H9 (cell line): ENCODE measurements around the gene MPZL3. TPM values are rescaled to one million over a fixed set of nuclear protein-coding genes. Genes with fewer than 3 reads are reported as not detected.

Experiments
- DNase-seq: peaks from one replicate; pipeline ENCODE4 v3.0.0-alpha.2; 2017
- H2AFZ ChIP-seq: one replicate; pipeline ENCODE4 v1.6.1; 2013; ENCODE audit warnings: mild to moderate bottlenecking, low read length, control low read depth, moderate library complexity
- H2AK5ac ChIP-seq: 2 replicates; pipeline ENCODE4 v1.6.1; 2013; ENCODE audit warnings: low read length, control low read depth, mixed read lengths; ENCODE audit not compliant: insufficient read length
- H2BK120ac ChIP-seq: one replicate; pipeline ENCODE4 v1.6.1; 2013; ENCODE audit warnings: low read depth, mild to moderate bottlenecking, low read length, control low read depth, inconsistent platforms; ENCODE audit not compliant: poor library complexity, severe bottlenecking
- H2BK12ac ChIP-seq: 2 replicates; pipeline ENCODE4 v1.6.1; 2013; ENCODE audit warnings: low read length, control low read depth, mixed read lengths, low read depth; ENCODE audit not compliant: insufficient read length
- H2BK15ac ChIP-seq: 2 replicates; pipeline ENCODE4 v1.6.1; 2013; ENCODE audit warnings: low read depth, low read length, control low read depth
- H2BK20ac ChIP-seq: one replicate; pipeline ENCODE4 v1.6.1; 2013; ENCODE audit warnings: low read depth, mild to moderate bottlenecking, low read length, control low read depth, inconsistent platforms; ENCODE audit not compliant: poor library complexity, severe bottlenecking
- H2BK5ac ChIP-seq: 2 replicates; pipeline ENCODE4 v1.6.1; 2013; ENCODE audit warnings: low read length, control low read depth, mixed read lengths; ENCODE audit not compliant: insufficient read length
- H3K14ac ChIP-seq: 2 replicates; pipeline ENCODE4 v1.6.1; 2013; ENCODE audit warnings: low read length, control low read depth; ENCODE audit not compliant: insufficient read depth
- H3K18ac ChIP-seq: 2 replicates; pipeline ENCODE4 v1.6.1; 2013; ENCODE audit warnings: low read depth, mild to moderate bottlenecking, mixed read lengths, low read length, control low read depth; ENCODE audit not compliant: insufficient read length
- H3K23ac ChIP-seq: 2 replicates; pipeline ENCODE4 v1.6.1; 2013; ENCODE audit warnings: low read length, control low read depth, mixed read lengths, low read depth; ENCODE audit not compliant: insufficient read length
- H3K23me2 ChIP-seq: 2 replicates; pipeline ENCODE4 v1.6.1; 2013; ENCODE audit warnings: low read depth, mild to moderate bottlenecking, mixed read lengths, low read length, control low read depth; ENCODE audit not compliant: insufficient read length, poor library complexity, severe bottlenecking
- H3K27ac ChIP-seq: 2 replicates; pipeline ENCODE4 v1.5.1; 2013; ENCODE audit warnings: low read length, control low read depth, mixed read lengths, low read depth; ENCODE audit not compliant: insufficient read length
- H3K27me3 ChIP-seq: 2 replicates; pipeline ENCODE4 v1.6.1; 2013; ENCODE audit warnings: low read length, control low read depth, inconsistent platforms; ENCODE audit not compliant: insufficient read depth
- H3K4ac ChIP-seq: 2 replicates; pipeline ENCODE4 v1.6.1; 2013; ENCODE audit warnings: low read depth, mild to moderate bottlenecking, control low read depth, inconsistent platforms, low read length, moderate library complexity
- H3K4me1 ChIP-seq: 2 replicates; pipeline ENCODE4 v1.6.1; 2013; ENCODE audit warnings: low read length, control low read depth, inconsistent platforms; ENCODE audit not compliant: insufficient read depth
- H3K4me2 ChIP-seq: 2 replicates; pipeline ENCODE4 v1.6.1; 2013; ENCODE audit warnings: low read length, control low read depth, mixed read lengths; ENCODE audit not compliant: insufficient read length, insufficient read depth
- H3K56ac ChIP-seq: 2 replicates; pipeline ENCODE4 v1.6.1; 2013; ENCODE audit warnings: low read depth, mild to moderate bottlenecking, mixed read lengths, low read length, control low read depth; ENCODE audit not compliant: insufficient read length
- H3K79me1 ChIP-seq: 2 replicates; pipeline ENCODE4 v1.6.1; 2013; ENCODE audit warnings: low read depth, mild to moderate bottlenecking, moderate library complexity, low read length, control low read depth, inconsistent platforms; ENCODE audit not compliant: insufficient read depth, poor library complexity, severe bottlenecking
- H3K79me2 ChIP-seq: 2 replicates; pipeline ENCODE4 v1.6.1; 2013; ENCODE audit warnings: low read length, control low read depth, inconsistent platforms; ENCODE audit not compliant: insufficient read depth
- H3K9ac ChIP-seq: 2 replicates; pipeline ENCODE4 v1.6.1; 2013; ENCODE audit warnings: low read length, control low read depth, mixed read lengths; ENCODE audit not compliant: insufficient read length; ENCODE audit errors: extremely low read depth
- H3K9me3 ChIP-seq: one replicate; pipeline ENCODE4 v1.6.1; 2013; ENCODE audit warnings: low read depth, low read length, inconsistent platforms; ENCODE audit not compliant: control insufficient read depth
- H3T11ph ChIP-seq: one replicate; pipeline ENCODE4 v1.6.1; 2013; ENCODE audit warnings: mild to moderate bottlenecking, low read length, control low read depth, inconsistent platforms
- H4K20me1 ChIP-seq: one replicate; pipeline ENCODE4 v1.6.1; 2013; ENCODE audit not compliant: control insufficient read depth, insufficient read length, insufficient read depth
- H4K5ac ChIP-seq: 2 replicates; pipeline ENCODE4 v1.6.1; 2013; ENCODE audit warnings: low read depth, mild to moderate bottlenecking, mixed read lengths, low read length, control low read depth; ENCODE audit not compliant: insufficient read length
- H4K8ac ChIP-seq: replicated peaks from 2 replicates; pipeline ENCODE4 v1.6.1; 2013; ENCODE audit warnings: low read length, control low read depth, mixed read lengths, low read depth; ENCODE audit not compliant: insufficient read length
- H4K91ac ChIP-seq: 2 replicates; pipeline ENCODE4 v1.6.1; 2013; ENCODE audit warnings: low read depth, mild to moderate bottlenecking, moderate library complexity, mixed read lengths, low read length, control low read depth; ENCODE audit not compliant: insufficient read length
- H3K27ac Mint-ChIP-seq, 3 experiments: 2 replicates in 2 of 3; 3 replicates in 1 of 3; pipeline ENCODE4 v1.8.0; 2020 to 2021; ENCODE audit warnings: mixed read lengths in 3 of 3, mild to moderate bottlenecking in 1 of 3, moderate library complexity in 1 of 3
- H3K27me3 Mint-ChIP-seq: 2 replicates; pipeline ENCODE4 v1.8.0; 2021; ENCODE audit warnings: low read depth, mild to moderate bottlenecking, moderate library complexity, mixed read lengths
- H3K36me3 Mint-ChIP-seq, 3 experiments: 2 replicates in 2 of 3; 3 replicates in 1 of 3; pipeline ENCODE4 v1.8.0; 2020 to 2021; ENCODE audit warnings: low read depth in 3 of 3, mixed read lengths in 3 of 3; ENCODE audit not compliant: insufficient read depth in 1 of 3
- H3K4me1 Mint-ChIP-seq, 2 experiments: 2 replicates each; pipeline ENCODE4 v1.8.0; 2020; ENCODE audit warnings: mixed read lengths in 2 of 2
- H3K4me3 Mint-ChIP-seq, 2 experiments: 2 replicates in 1 of 2; 3 replicates in 1 of 2; pipeline ENCODE4 v1.8.0; 2020 to 2021; ENCODE audit warnings: mild to moderate bottlenecking in 2 of 2, mixed read lengths in 2 of 2, moderate library complexity in 1 of 2
- H3K9me3 Mint-ChIP-seq, 2 experiments: 2 replicates in 1 of 2; 3 replicates in 1 of 2; pipeline ENCODE4 v1.8.0; 2020; ENCODE audit warnings: mild to moderate bottlenecking in 2 of 2, mixed read lengths in 2 of 2, moderate library complexity in 1 of 2
- WGBS: extraction: QIAGEN DNeasy Blood & Tissue Kit; methylation state at CpG from one replicate; pipeline ENCODE4 v1.1.7; 2013; ENCODE audit warnings: missing lambda C conversion rate, low lambda C conversion rate, mixed read lengths; ENCODE audit not compliant: insufficient read length; ENCODE audit errors: extremely low coverage; 5-methylcytosine and 5-hydroxymethylcytosine counted together
- total RNA-seq: library from RNA; stranded (reverse); gene quantifications from 2 replicates; pipeline ENCODE4 v1.2.1, GENCODE V29; 2021
- TF ChIP-seq, protein P1 (sequence below): fragments of 200-600 bp; sonication (generic); conservative IDR thresholded peaks from 3 replicates; pipeline ENCODE4 v1.8.0; 2021; ENCODE audit warnings: antibody characterized with exemption, mild to moderate bottlenecking

The MPZL3 gene
- total RNA-seq, 1 experiment from 2014 or later: 2.6 TPM

DNA sequence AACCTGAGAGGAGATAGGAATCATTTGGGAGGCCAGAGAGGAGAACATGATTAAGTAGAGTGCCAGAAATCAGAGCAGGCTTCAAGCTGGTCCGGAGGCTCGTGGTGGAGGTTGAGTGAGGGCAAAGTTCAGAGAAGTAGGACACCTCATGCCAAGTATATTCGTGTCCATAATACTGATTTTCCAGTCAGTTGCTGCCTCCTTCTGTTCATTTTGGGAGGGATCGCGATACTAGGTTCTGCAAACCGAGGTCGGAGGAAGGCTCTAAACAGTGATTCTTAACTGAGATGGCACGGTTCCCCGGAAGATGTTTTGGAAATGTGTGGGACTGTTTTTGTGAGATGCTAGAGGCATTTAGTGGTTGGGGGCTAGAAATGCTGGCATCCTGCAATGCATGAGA, 38.8 kb upstream of the MPZL3 start:
- Histone ChIP-seq H3K9ac (no peak overlapping the region), H3K9me3 (no peaks in the 10 kb centered on the region), H2BK15ac (no peak overlapping the region), H3T11ph (no peak overlapping the region), H3K27ac (no peak overlapping the region), H4K91ac (no peak overlapping the region), H3K14ac (no peak overlapping the region), H2BK12ac (no peak overlapping the region), H3K79me1 (no peaks in the 10 kb centered on the region), H2BK120ac (no peak overlapping the region), H4K8ac (no peak overlapping the region), H3K23ac (no peak overlapping the region), H2BK5ac (no peak overlapping the region), H2AFZ (no peak overlapping the region), H3K56ac (no peak overlapping the region), H3K4ac (no peak overlapping the region), H3K4me2 (no peak overlapping the region), H2AK5ac (no peak overlapping the region), H3K27me3 (no peaks in the 10 kb centered on the region), H4K20me1 (no peaks in the 10 kb centered on the region), H4K5ac (no peak overlapping the region), H3K18ac (no peak overlapping the region), H3K4me1 (no peaks in the 10 kb centered on the region), H3K23me2 (no peaks in the 10 kb centered on the region), H3K79me2 (no peaks in the 10 kb centered on the region), H2BK20ac (no peak overlapping the region)
- WGBS: no CpG with 5 or more reads among the region's 9 CpGs
- Mint-ChIP-seq H3K4me3 (no peak overlapping the region), H3K4me1 (peaks cover 4% of the 10 kb centered on the region in 2 experiments; a peak in 3 of 4 replicates), H3K36me3 (no peaks in the 10 kb centered on the region), H3K27me3 (peaks cover 31% of the 10 kb centered on the region), H3K27ac (no peak overlapping the region), H3K9me3 (no peaks in the 10 kb centered on the region)
- TF ChIP-seq, protein P1, sequence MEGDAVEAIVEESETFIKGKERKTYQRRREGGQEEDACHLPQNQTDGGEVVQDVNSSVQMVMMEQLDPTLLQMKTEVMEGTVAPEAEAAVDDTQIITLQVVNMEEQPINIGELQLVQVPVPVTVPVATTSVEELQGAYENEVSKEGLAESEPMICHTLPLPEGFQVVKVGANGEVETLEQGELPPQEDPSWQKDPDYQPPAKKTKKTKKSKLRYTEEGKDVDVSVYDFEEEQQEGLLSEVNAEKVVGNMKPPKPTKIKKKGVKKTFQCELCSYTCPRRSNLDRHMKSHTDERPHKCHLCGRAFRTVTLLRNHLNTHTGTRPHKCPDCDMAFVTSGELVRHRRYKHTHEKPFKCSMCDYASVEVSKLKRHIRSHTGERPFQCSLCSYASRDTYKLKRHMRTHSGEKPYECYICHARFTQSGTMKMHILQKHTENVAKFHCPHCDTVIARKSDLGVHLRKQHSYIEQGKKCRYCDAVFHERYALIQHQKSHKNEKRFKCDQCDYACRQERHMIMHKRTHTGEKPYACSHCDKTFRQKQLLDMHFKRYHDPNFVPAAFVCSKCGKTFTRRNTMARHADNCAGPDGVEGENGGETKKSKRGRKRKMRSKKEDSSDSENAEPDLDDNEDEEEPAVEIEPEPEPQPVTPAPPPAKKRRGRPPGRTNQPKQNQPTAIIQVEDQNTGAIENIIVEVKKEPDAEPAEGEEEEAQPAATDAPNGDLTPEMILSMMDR: peak; percentile 63
- DNase-seq: peak; percentile 45
